SHP77 treated with DMSO at 0.1 percent for 48 hours (cell line): ENCODE results near the gene MMP20.

ENCODE experiments used
- DNase-seq: peaks from one replicate; lab custom pipeline; 2025; lab: John Stamatoyannopoulos, UW

The MMP20 gene

GRCh38 chr11:102559839-102560238 lies 65.3 kb downstream of the MMP20 start:
- no peak for DNase-seq

DNA sequence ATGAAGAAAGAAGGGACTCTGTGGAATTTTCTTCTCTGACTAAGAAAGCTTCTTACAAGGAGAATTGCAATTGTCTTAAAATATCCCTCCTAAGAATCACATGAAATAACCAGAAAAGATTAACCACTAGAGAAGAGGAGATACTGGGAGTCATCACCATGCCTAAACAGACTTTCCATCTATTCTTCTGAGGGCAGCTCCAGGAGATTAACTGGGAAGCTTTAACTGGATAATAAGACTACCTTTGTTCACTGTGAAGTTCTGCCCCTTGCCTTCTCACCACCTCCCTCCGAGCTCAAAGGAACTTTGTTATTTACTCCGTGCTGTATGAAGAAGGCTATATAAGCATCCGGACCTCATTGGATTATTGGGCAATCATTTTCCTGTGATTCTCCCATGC lies 70.0 kb downstream of the MMP20 start:
- DNase-seq, result no peak

DNA sequence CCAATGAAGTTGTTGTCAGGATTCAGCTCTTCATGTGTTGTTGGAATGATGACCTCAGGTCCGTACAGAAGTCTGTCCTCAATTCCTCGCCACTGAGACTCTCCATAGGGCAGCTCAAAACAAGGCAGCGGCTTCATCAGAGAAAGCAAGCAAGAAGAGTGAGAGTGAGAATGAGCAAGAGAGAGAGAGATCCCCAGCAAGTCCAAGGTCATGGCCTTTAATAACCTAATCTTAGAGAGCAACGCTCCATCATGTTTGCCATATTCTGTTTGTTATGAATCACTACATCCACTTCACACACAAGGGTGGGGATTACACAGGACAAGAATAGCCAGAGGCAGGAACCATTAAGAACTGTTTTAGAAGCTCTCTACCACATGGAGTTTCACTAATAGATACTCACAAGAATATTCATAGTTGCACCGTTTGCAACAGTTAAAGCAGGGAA lies 71.3 kb downstream of the MMP20 start:
- no peak for DNase-seq

- no peak for DNase-seq
Measured at GRCh38 chr11:102552447-102553194, 72.5 kb downstream of the MMP20 start.

DNA sequence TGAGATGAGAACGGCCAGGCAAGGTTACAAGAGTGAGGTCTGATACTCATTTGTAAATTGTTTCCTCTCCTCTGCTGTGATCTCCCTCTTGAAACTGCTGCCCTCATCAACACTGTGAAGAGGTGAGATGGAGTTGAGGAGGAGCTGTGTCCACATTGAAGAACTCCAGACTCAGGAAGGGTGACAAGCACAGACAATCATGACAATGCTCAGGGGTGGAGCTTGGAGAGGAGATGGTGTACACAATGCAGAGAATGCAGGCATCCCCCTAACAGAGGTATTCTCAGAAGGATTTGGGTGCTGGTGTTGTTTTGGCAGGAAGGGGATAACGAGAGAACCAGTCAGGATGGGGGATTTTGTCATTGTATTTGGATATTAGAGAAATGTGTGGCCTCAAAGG lies 73.1 kb downstream of the MMP20 start:
- no peak for DNase-seq

GRCh38 chr11:102551169-102551781 lies 73.9 kb downstream of the MMP20 start:
- DNase-seq, result no peak

- no peak for DNase-seq
Measured at GRCh38 chr11:102546923-102547471, 78.1 kb downstream of the MMP20 start.

GRCh38 chr11:102546427-102546826 lies 78.7 kb downstream of the MMP20 start:
- DNase-seq, result no peak

GRCh38 chr11:102545701-102546100 lies 79.4 kb downstream of the MMP20 start:
- DNase-seq, result no peak

DNA sequence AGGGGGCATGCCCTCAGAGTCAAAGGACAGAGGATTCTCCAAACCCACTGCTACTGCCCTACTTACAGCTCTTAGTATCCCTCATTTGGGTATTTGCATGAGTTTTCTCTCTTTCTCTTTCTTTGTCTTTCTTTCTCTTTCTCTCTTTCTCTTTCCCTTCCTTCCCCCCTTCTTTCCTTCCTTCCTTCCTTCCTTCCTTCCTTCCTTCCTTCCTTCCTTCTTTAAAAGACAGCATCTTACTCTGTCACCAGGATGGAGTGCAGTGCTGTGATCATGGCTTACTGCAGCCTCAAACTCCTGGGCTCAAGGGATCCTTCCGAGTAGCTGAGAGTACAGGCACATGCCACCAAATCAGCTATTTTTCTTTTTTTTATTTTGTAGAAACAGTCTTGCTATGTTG lies 80.5 kb downstream of the MMP20 start:
- DNase-seq, result no peak

GRCh38 chr11:102539567-102539966 lies 85.6 kb downstream of the MMP20 start:
- DNase-seq, result no peak

- no peak for DNase-seq
Measured at GRCh38 chr11:102538932-102539331, 86.2 kb downstream of the MMP20 start.

DNA sequence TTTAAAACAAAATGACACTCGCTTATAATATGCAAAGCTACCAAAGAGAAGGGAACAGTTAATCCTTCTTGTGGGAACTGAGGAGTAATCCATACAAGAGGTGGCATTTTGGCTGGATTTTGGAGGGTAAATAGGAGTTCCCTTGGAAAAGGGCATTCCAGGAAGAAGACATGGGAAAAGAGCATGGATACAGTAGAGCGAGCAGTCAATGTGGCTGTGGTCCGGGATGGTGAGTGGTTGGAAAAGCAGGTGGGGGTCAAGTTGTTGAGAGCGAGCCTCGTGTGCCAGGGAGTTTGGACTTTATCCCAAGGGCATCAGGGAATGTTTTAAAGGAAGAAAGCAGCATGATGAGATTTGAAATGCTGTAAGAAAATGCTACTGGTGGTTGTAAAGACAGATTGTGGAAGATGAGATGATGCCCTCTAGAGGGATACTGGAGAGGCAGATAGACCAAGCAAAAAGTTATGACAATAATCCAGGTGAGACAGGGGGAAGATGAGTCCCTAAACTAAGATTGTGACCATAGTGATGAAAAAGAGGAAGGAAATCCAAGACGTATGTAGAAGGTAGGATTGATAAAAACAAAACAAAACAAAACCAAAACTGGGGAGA lies 90.8 kb downstream of the MMP20 start:
- DNase-seq, result no peak

DNA sequence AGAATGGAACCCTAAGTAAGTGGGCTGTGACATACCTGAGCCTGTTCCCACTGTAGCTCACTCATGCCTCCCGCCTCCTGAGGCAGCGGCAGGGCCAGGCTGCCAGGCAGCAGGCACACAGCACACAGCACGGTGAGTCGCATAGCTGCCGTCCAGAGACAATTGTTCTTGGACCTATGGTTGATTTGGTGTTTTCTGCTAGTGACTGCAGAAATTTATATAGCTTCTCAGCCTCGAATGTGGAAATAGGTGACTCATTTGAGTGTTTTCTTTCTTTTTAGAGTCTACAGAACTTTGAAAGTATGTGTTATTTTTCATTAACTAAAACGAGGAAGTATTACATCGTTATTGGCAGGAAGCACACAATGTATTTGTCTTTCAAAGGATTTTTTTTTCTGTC lies 94.6 kb downstream of the MMP20 start, which contains the start of gene MMP7:
Gene MMP7, minus strand, starts transcription at position 190 of the 400 bp plus-strand sequence. Its CDS starts 47 bp downstream, at position 143.
- DNase-seq, result no peak

GRCh38 chr11:102528618-102529017 lies 96.5 kb downstream of the MMP20 start:
- DNase-seq, result no peak

GRCh38 chr11:102527684-102528083 lies 97.4 kb downstream of the MMP20 start:
- no peak for DNase-seq

GRCh38 chr11:102527041-102527440 lies 98.1 kb downstream of the MMP20 start:
- DNase-seq, result no peak
